Ovary (tissue), 9 donors: ENCODE data around the gene COG1. TPM values are rescaled to one million over a fixed set of nuclear protein-coding genes. Genes with fewer than 3 reads are reported as not detected.

Experiments
- DNase-seq, 5 donors: peaks; one replicate each; pipeline ENCODE4 v3.0.0-alpha.2; 2019 to 2020
- H3K27ac ChIP-seq, 2 donors: fragments of 200-600 bp; one replicate each; pipeline versions ENCODE4 v1.5.1 to v1.8.0; 2019 to 2022
- H3K27me3 ChIP-seq: fragments of 200-600 bp; one replicate; pipeline ENCODE4 v1.8.0; 2022
- H3K36me3 ChIP-seq: fragments of 200-600 bp; sonication (generic); one replicate; pipeline ENCODE4 v1.5.1; 2019
- H3K4me1 ChIP-seq: one replicate; pipeline ENCODE4 v1.8.1; 2013; ENCODE audit warnings: mild to moderate bottlenecking, moderate library complexity; ENCODE audit not compliant: insufficient read depth
- H3K4me3 ChIP-seq: fragments of 200-600 bp; sonication (generic); one replicate; pipeline ENCODE4 v1.5.1; 2017
- H3K9me3 ChIP-seq, 2 donors: fragments of 200-600 bp in 1 of 2; sonication (generic) in 1 of 2; one replicate each; pipeline versions ENCODE4 v1.5.1 to v1.8.1; 2013 to 2019; ENCODE audit warnings: mild to moderate bottlenecking in 1 of 2, moderate library complexity in 1 of 2
- EP300 ChIP-seq: sonication (generic); formaldehyde crosslinking; IDR thresholded peaks from one replicate; pipeline ENCODE4 v1.6.1; 2017; ENCODE audit warnings: antibody characterized with exemption
- POLR2A ChIP-seq: fragments of 450-650 bp; IDR thresholded peaks from one replicate; pipeline ENCODE4 v1.6.1; 2017; ENCODE audit warnings: antibody characterized with exemption, mild to moderate bottlenecking, moderate library complexity
- WGBS, 3 donors: extraction: QIAGEN DNeasy Blood & Tissue Kit in 1 of 3; methylation state at CpG; one replicate each; pipeline versions ENCODE4 v1.1.5 to v1.1.7; 2013 to 2017; 5-methylcytosine and 5-hydroxymethylcytosine counted together
- intact Hi-C, 4 donors: fragments of 100-400 bp; cut with DNase I; formaldehyde crosslinking; loops; one replicate each; pipeline versions ENCODE4 v1.11.0 to v1.15.1; 2022 to 2023
- polyA plus RNA-seq, 2 donors: library from polyadenylated mRNA; stranded (reverse); fragments of 200-250 nt in 1 of 2; fragments of 350-450 nt in 1 of 2; fragmentation: Illumina TruSeq in 1 of 2; extraction: RNeasy Lipid Tissue Mini Kit (QIAGEN cat#74804) in 1 of 2; gene quantifications; one replicate each; pipeline ENCODE4 v1.2.3, GENCODE V29; 2013 to 2014
- total RNA-seq, 7 donors: library from RNA; depleted of rRNA in 2 of 7; stranded (reverse); fragments of >200 nt in 2 of 7; fragmentation: NEBNext Ultra II Directional in 3 of 7; extraction: Animal tissue kit (Norgen Biotek cat#: 25700) in 3 of 7; gene quantifications; one replicate each; pipeline versions ENCODE4 v1.1.0 to v1.2.4, GENCODE V29; 2016 to 2023
- TF ChIP-seq, protein P1 (sequence below), 3 donors: fragments of 450-650 bp in 2 of 3; fragments of 200-600 bp in 1 of 3; IDR thresholded peaks; one replicate each; pipeline versions ENCODE4 v1.5.1 to v1.8.0; 2016 to 2022; ENCODE audit warnings: antibody characterized with exemption in 3 of 3, mild to moderate bottlenecking in 1 of 3
- donor health status: DM: no; HTN: no; CAD: no; lungs with moderate emphysema.
- donor health status: DM: no; HTN: no; CAD: no.
- donor health status: Bipolar disorder and iron deficiency.
- donor health status: DM: yes; HTN: yes; CAD: no.
- donor health status: DM: no; HTN: no; CAD: no.
- donor health status: DM: yes; HTN: yes; CAD: no.

Gene COG1
- total and polyA plus RNA-seq, 9 donors, result 22.0 to 59.1 (median 48.4) TPM

DNA sequence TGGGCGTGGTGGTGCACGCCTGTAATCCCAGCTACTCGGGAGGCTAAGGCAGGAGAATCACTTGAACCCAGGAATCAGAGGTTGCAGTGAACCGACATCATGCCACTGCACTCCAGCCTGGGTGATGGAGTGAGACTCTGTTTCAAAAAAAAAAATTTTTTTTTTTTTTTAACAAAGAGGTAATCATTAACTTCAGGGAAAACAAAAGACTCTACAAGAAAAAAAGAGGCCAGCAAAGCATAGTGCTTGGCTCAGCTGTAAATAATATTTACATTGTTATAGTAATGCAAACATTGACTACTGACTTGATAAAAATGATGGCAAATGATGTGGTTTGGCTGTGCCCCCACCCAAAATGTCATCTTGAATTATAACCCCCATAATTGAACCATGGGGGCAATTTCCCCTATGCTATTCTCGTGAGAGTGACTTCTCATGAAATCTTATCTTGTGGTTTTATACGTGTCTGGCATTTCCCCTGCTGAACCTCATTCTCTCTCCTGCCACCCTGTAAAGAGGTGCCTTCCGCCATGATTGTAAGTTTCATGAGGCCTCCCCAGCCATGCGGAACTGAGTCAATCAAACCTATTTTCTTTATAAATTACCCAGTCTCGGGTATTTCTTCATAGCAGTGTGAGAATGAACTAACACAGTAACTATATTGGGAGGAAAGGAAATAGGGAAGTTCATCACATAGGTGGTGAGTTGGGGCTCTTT is 40.8 kb upstream of the COG1 start:
- H3K27ac ChIP-seq, result no peak overlapping the region
- no peaks in the 10 kb centered on the region for H3K9me3 ChIP-seq
- H3K36me3 ChIP-seq, result no peaks in the 10 kb centered on the region
- TF ChIP-seq POLR2A (no peak), EP300 (no peak)
- TF ChIP-seq, protein P1, sequence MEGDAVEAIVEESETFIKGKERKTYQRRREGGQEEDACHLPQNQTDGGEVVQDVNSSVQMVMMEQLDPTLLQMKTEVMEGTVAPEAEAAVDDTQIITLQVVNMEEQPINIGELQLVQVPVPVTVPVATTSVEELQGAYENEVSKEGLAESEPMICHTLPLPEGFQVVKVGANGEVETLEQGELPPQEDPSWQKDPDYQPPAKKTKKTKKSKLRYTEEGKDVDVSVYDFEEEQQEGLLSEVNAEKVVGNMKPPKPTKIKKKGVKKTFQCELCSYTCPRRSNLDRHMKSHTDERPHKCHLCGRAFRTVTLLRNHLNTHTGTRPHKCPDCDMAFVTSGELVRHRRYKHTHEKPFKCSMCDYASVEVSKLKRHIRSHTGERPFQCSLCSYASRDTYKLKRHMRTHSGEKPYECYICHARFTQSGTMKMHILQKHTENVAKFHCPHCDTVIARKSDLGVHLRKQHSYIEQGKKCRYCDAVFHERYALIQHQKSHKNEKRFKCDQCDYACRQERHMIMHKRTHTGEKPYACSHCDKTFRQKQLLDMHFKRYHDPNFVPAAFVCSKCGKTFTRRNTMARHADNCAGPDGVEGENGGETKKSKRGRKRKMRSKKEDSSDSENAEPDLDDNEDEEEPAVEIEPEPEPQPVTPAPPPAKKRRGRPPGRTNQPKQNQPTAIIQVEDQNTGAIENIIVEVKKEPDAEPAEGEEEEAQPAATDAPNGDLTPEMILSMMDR (IDR thresholded peaks at IDR 0.05), result no peak
- 80 to 85% (median 83%) methylated on average over 9 of the region's 9 CpGs for WGBS, 3 donors
- intact Hi-C loops, result loop anchor here in 2 of 4 donors (10.0 kb wide), 2 partner anchors 157 to 427 kb away; no protein-coding TSS in a partner anchor
- DNase-seq, result no peak
- no peak overlapping the region for H3K4me3 ChIP-seq
- peaks cover 4% of the 10 kb centered on the region for H3K4me1 ChIP-seq
- no peaks in the 10 kb centered on the region for H3K27me3 ChIP-seq

DNA sequence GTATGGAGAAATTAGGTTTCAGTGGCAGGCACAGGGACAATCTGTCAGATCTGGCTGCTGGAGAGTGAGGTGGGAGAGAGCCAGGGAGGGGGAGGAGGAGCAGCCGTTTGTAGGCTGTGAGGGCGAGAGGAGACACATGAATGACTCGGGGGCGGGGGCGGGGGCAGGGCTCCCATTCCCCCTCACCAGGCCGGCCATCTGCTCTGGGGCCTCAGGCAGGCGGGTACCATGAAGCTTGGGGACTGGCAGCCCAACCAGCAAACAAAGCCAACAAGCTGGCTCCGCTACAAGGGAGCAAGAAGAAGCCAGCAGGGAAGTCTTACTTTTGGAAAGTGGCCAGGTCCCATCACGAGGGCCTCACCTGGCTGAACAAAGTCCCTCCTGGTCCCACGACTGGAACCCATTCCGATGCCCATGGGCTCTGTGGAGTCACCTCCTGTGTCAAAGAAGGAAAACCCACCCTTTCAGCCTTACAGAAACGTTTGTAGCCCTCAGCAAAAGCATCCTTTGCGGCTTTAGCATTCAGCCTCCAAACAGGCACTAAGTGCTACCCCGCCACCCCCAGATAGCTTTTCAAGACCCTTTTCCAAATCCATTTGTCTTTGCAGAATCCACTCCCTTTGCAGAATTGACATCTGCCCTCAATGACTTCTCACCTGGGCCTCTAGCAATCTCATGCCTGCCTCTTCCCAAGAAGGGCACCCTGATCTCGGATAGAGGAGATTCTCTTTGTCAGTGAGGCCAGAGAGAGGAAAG is 37.3 kb upstream of the COG1 start:
- no peaks in the 10 kb centered on the region for H3K36me3 ChIP-seq
- H3K9me3 ChIP-seq, result no peaks in the 10 kb centered on the region
- 67 to 73% (median 71%) methylated on average over 13 to 15 of the region's 15 CpGs for WGBS, 3 donors
- H3K4me3 ChIP-seq, result no peak overlapping the region
- H3K27ac ChIP-seq, result no peak overlapping the region
- no peak for DNase-seq
- TF ChIP-seq, protein P1 (IDR thresholded peaks at IDR 0.05), result no peak
- TF ChIP-seq EP300 (no peak), POLR2A (no peak)
- peaks cover 4% of the 10 kb centered on the region for H3K4me1 ChIP-seq
- intact Hi-C loops, result loop anchor here in 2 of 4 donors (10.0 kb wide), 2 partner anchors 161 to 431 kb away; no protein-coding TSS in a partner anchor
- H3K27me3 ChIP-seq, result no peaks in the 10 kb centered on the region

DNA sequence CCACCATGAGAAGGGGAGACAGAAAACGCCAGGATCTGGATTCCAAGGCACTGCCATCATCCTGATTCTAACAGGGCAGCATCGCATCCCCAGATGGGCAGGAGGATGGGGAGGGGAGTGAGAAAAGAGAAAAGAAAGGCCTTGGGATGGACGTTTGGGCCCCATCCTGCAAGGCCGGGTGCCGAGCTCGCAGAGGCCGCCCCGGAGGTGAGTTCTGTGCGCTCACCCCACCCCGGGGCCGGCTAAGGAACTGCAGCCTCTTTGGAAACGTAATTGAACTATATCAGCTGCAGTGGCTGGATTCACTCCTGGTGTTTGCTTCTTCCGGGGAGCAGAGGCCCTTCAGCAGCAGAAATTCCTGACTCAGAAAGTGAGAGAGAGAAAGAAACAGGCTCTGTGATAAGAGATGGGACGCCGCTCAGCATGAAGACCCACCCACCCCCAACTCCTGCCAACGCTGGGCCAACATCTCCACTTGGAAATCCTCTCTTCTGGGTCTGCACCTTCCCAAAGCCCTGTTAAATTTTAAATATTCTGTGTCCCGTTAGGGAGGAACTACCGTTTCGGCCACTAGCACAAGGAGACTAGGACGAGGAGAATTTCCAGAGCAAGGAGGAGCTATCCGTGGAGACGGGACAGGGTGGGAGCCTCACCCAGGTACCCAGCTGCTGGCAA is 36.6 kb upstream of the COG1 start:
- intact Hi-C loops, result loop anchor here in 2 of 4 donors (10.0 kb wide), 2 partner anchors 162 to 432 kb away; no protein-coding TSS in a partner anchor
- Histone ChIP-seq H3K9me3 (no peaks in the 10 kb centered on the region), H3K36me3 (no peaks in the 10 kb centered on the region), H3K27me3 (no peaks in the 10 kb centered on the region), H3K27ac (no peak overlapping the region), H3K4me3 (no peak overlapping the region), H3K4me1 (peaks cover 4% of the 10 kb centered on the region)
- 12 to 16% (median 13%) methylated on average over 22 of the region's 22 CpGs for WGBS, 3 donors
- TF ChIP-seq, protein P1 (IDR thresholded peaks at IDR 0.05), result peak; percentile 28 to 58 (median 47)
- no peak for TF ChIP-seq EP300
- DNase-seq, result peak; percentile 46 to 80 (median 69)

DNA sequence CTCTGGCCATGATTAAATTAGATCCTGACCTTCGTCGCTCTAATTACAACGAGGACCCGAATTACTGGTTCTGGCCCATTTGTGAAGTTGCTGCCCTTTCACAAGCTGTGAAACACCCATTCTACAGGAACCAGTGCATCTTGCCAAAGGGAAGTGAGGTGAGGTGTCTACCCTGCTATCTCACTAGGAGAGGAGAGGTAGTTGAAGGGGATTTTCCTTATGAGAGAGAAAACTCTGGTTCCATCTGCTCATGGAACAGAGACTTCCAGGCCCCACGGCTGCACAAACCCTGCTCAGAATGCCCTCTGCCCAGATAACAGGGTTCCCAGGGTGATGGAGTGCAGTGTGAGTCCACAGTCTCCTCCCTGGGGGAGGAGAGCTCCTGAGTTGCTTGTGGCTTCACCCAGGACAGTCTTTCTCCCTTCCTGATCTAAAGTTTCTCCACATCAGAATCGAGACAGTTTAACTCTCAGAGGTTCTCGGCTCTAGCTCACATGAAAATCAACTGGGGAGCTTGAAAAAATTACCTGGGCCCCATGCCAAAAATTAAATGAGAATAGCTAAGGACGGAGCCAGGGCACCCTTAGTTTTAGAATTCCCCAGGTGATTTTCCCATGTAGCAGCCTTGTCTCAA is 35.9 kb upstream of the COG1 start:
- TF ChIP-seq EP300 (no peak), POLR2A (no peak)
- TF ChIP-seq, protein P1 (IDR thresholded peaks at IDR 0.05), result no peak
- no peaks in the 10 kb centered on the region for H3K27me3 ChIP-seq

More for the DNA sequence above, 35.9 kb upstream of the COG1 start:
- DNase-seq, result no peak
- 54 to 67% (median 66%) methylated on average over 8 of the region's 8 CpGs for WGBS, 3 donors
- peaks cover 4% of the 10 kb centered on the region for H3K4me1 ChIP-seq
- H3K27ac ChIP-seq, result no peak overlapping the region
- H3K9me3 ChIP-seq, result no peaks in the 10 kb centered on the region
- intact Hi-C loops, result loop anchor here in 2 of 4 donors (10.0 kb wide), 2 partner anchors 162 to 432 kb away; no protein-coding TSS in a partner anchor
- H3K36me3 ChIP-seq, result no peaks in the 10 kb centered on the region
- H3K4me3 ChIP-seq, result no peak overlapping the region
